HepG2 (cell line): ENCODE data around the gene UBE2S. TPM values are rescaled to one million over a fixed set of nuclear protein-coding genes. Genes with fewer than 3 reads are reported as not detected.

Source experiments
- FOSL1 ChIP-seq: sonication (generic); formaldehyde crosslinking; IDR thresholded peaks from 2 replicates; pipeline ENCODE4 v1.9.0; 2021; ENCODE audit warnings: missing genetic modification reagents, borderline replicate concordance
- HDAC6 ChIP-seq: fragments of 200-600 bp; sonication (generic); IDR thresholded peaks from 2 replicates; pipeline ENCODE4 v1.7.0; 2017; ENCODE audit warnings: mild to moderate bottlenecking, antibody characterized with exemption, low read length, low read depth
- HES4 ChIP-seq: sonication (generic); formaldehyde crosslinking; IDR thresholded peaks from 2 replicates; pipeline ENCODE4 v1.9.0; 2021; ENCODE audit warnings: mild to moderate bottlenecking, missing genetic modification reagents, borderline replicate concordance
- HNF1B ChIP-seq: sonication (generic); formaldehyde crosslinking; IDR thresholded peaks from 2 replicates; pipeline ENCODE4 v1.5.1; 2020; ENCODE audit warnings: mild to moderate bottlenecking, moderate library complexity, missing genetic modification reagents
- JUND ChIP-seq: sonication (generic); formaldehyde crosslinking; IDR thresholded peaks from 2 replicates; pipeline ENCODE4 v1.8.0; 2022; ENCODE audit warnings: mild to moderate bottlenecking, missing genetic modification reagents
- MATR3 ChIP-seq: sonication (generic); formaldehyde crosslinking; IDR thresholded peaks from 2 replicates; pipeline ENCODE4 v1.4.0; 2020; ENCODE audit warnings: missing genetic modification reagents
- MBD4 ChIP-seq: IDR thresholded peaks from 2 replicates; pipeline ENCODE4 v1.6.1; 2012; ENCODE audit warnings: low read length, inconsistent platforms, borderline replicate concordance
- MIXL1 ChIP-seq: IDR thresholded peaks from 2 replicates; pipeline ENCODE4 v1.6.1; 2016
- NFIB ChIP-seq: sonication (generic); formaldehyde crosslinking; IDR thresholded peaks from 2 replicates; pipeline ENCODE4 v1.9.0; 2021; ENCODE audit warnings: missing genetic modification reagents, mild to moderate bottlenecking, borderline replicate concordance
- RARG ChIP-seq: sonication (generic); formaldehyde crosslinking; IDR thresholded peaks from 2 replicates; pipeline ENCODE4 v1.4.0; 2020; ENCODE audit warnings: low read depth, mild to moderate bottlenecking, missing genetic modification reagents
- U2AF1 ChIP-seq: fragments of 200-400 bp; formaldehyde crosslinking; optimal IDR thresholded peaks from 2 replicates; pipeline ENCODE3; 2017; ENCODE audit warnings: mild to moderate bottlenecking, low read depth, low read length
- ZNF280D ChIP-seq: sonication (generic); formaldehyde crosslinking; IDR thresholded peaks from 2 replicates; pipeline ENCODE4 v1.5.1; 2020; ENCODE audit warnings: mild to moderate bottlenecking, missing genetic modification reagents
- ZNF484 ChIP-seq: sonication (generic); formaldehyde crosslinking; IDR thresholded peaks from 2 replicates; pipeline ENCODE4 v1.5.1; 2020; ENCODE audit warnings: mild to moderate bottlenecking, low read depth, missing genetic modification reagents, borderline replicate concordance
- ZNF879 ChIP-seq: sonication (generic); formaldehyde crosslinking; IDR thresholded peaks from 2 replicates; pipeline ENCODE4 v1.8.1; 2023; ENCODE audit warnings: missing genetic modification reagents
- polyA plus RNA-seq, 8 experiments: library from polyadenylated mRNA; depleted of rRNA in 3 of 8; stranded (reverse) in 7 of 8; unstranded in 1 of 8; fragments of >200 nt; fragmentation: Illumina TruSeq in 4 of 8; extraction: Trizol in 4 of 8; gene quantifications; 2 replicates each; pipeline versions ENCODE4 v1.2.1 to v1.2.3, GENCODE V29; 2011 to 2016; ENCODE audit warnings: low read depth in 4 of 8, missing spikeins in 1 of 8, mixed read lengths in 1 of 8; ENCODE audit not compliant: insufficient read depth in 1 of 8
- total RNA-seq, 5 experiments: library from RNA; depleted of rRNA; stranded (reverse); fragments of >200 nt; fragmentation: Illumina TruSeq; extraction: Trizol; gene quantifications; 2 replicates each; pipeline ENCODE4 v1.2.3, GENCODE V29; 2016; ENCODE audit warnings: low read depth in 1 of 5
- TF ChIP-seq, protein P1 (sequence below): sonication (generic); formaldehyde crosslinking; IDR thresholded peaks from 2 replicates; pipeline ENCODE4 v1.5.0; 2020; ENCODE audit warnings: missing genetic modification reagents
- TF ChIP-seq, protein P2 (sequence below): sonication (generic); formaldehyde crosslinking; IDR thresholded peaks from 2 replicates; pipeline ENCODE4 v1.8.1; 2023; ENCODE audit warnings: mild to moderate bottlenecking, moderate library complexity, missing genetic modification reagents
- TF ChIP-seq, protein P3 (sequence below): sonication (generic); formaldehyde crosslinking; IDR thresholded peaks from 2 replicates; pipeline ENCODE4; 2020; ENCODE audit warnings: missing genetic modification reagents, mild to moderate bottlenecking, borderline replicate concordance

Gene UBE2S
- total and polyA plus RNA-seq, 2 of the 13 experiments (the other 11 are each of a cell fraction or from before 2014, with no cell fraction given): 32.2 to 39.3 TPM

DNA sequence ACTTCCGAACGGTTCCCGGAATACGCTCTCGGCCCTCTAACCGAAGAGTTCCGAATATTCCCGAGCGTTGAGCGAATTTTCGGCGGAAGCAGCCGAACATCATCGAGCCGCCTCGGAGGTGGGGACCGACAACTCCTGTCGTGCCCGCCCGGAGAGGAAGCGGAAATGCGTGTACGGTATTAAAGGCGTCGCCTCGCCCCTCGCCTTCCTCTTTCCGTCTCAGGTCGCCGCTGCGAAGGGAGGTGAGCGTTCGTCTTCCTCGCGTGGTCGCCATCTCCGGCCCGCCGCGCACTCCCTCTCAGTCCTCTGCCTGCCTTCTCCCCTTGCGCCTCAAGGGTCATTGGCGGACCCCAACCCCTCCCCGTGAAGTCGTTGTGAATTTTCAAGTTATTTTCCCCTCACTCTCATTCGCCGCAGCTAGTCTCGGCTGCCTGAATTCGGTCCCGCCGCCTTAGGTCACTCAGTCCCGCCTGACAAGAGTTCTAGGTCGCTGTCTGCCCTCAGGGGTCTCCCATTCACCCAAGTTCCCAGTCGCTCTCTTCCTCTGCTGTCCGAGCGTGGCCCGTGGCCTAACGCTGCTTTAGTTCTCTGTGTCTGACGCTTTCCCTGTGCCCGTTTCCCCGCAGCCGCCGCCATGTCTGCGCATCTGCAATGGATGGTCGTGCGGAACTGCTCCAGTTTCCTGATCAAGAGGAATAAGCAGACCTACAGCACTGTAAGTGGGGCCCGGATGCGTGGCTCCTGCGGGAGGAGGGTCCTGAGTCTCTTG lies 21.7 kb downstream of the UBE2S start, which contains the start of gene RPL28 (continued):
- TF ChIP-seq, protein P1, sequence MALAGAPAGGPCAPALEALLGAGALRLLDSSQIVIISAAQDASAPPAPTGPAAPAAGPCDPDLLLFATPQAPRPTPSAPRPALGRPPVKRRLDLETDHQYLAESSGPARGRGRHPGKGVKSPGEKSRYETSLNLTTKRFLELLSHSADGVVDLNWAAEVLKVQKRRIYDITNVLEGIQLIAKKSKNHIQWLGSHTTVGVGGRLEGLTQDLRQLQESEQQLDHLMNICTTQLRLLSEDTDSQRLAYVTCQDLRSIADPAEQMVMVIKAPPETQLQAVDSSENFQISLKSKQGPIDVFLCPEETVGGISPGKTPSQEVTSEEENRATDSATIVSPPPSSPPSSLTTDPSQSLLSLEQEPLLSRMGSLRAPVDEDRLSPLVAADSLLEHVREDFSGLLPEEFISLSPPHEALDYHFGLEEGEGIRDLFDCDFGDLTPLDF: no peak
- TF ChIP-seq, protein P2, sequence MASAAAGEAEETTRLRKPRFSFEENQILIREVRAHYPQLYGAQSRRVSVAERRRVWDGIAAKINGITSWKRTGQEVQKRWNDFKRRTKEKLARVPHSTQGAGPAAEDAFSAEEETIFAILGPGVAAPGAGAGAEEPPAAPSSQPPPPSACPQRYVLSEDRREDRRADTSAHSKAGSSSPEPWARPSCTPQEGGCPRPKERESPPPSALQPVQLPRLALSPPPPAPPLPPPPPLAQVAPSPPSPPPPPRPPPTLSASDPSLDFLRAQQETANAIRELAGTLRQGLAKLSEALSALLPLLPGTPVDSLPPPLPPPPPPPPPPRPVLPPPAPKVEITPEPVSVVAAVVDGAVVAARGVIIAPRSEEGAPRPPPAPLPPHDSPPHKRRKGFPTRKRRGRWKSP (CRISPR knock-in tag): peak; percentile 76; the same call in 1 of the 2 replicates
- TF ChIP-seq, protein P3, sequence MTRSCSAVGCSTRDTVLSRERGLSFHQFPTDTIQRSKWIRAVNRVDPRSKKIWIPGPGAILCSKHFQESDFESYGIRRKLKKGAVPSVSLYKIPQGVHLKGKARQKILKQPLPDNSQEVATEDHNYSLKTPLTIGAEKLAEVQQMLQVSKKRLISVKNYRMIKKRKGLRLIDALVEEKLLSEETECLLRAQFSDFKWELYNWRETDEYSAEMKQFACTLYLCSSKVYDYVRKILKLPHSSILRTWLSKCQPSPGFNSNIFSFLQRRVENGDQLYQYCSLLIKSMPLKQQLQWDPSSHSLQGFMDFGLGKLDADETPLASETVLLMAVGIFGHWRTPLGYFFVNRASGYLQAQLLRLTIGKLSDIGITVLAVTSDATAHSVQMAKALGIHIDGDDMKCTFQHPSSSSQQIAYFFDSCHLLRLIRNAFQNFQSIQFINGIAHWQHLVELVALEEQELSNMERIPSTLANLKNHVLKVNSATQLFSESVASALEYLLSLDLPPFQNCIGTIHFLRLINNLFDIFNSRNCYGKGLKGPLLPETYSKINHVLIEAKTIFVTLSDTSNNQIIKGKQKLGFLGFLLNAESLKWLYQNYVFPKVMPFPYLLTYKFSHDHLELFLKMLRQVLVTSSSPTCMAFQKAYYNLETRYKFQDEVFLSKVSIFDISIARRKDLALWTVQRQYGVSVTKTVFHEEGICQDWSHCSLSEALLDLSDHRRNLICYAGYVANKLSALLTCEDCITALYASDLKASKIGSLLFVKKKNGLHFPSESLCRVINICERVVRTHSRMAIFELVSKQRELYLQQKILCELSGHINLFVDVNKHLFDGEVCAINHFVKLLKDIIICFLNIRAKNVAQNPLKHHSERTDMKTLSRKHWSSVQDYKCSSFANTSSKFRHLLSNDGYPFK (CRISPR knock-in tag): peak; percentile 80; the same call in 1 of the 2 replicates
- no peak for TF ChIP-seq RARG (CRISPR knock-in tag)
- no peak for TF ChIP-seq ZNF484 (CRISPR knock-in tag)
- no peak for TF ChIP-seq MBD4
- TF ChIP-seq ZNF280D (CRISPR knock-in tag): peak; percentile 75; the same call in 1 of the 2 replicates
- TF ChIP-seq HES4: peak; percentile 93
- no peak for TF ChIP-seq FOSL1 (CRISPR knock-in tag)
- no peak for TF ChIP-seq MIXL1 (CRISPR knock-in tag)
- no peak for TF ChIP-seq HDAC6
- TF ChIP-seq ZNF879: no peak
- no peak for TF ChIP-seq U2AF1
- peak; percentile 31; the same call in 1 of the 2 replicates for TF ChIP-seq HNF1B (CRISPR knock-in tag)
- TF ChIP-seq NFIB: no peak
- no peak for TF ChIP-seq MATR3 (CRISPR knock-in tag)
- TF ChIP-seq JUND (CRISPR knock-in tag): 0 out of 2 replicates have a peak, but pooled peaks have one; percentile 29
